Measurements from ENCODE around the gene CFAP20. TPM values are rescaled to one million over a fixed set of nuclear protein-coding genes. Genes with fewer than 3 reads are reported as not detected.

The CFAP20 gene
- polyA plus RNA-seq, 3 donors: 17.3 to 24.0 (median 18.8) TPM

GRCh38 chr16:58121132-58121531 is 8.0 kb downstream of the CFAP20 start:
- peaks cover 15% of the 10 kb centered on the region for H3K4me1 Mint-ChIP-seq
- H3K27me3 Mint-ChIP-seq (ENCODE audit: low read depth in 3 of 3): no peaks in the 10 kb centered on the region
- H3K79me2 ChIP-seq (ENCODE audit: insufficient read depth, low read length): peaks cover 88% of the 10 kb centered on the region
- H3K9ac ChIP-seq (ENCODE audit: insufficient read depth, low read length, poor library complexity, severe bottlenecking): no peak overlapping the region
- no peak overlapping the region for H3K4me3 Mint-ChIP-seq
- WGBS (ENCODE audit: insufficient coverage): 92% methylated on average over 2 of the region's 6 CpGs
- H3K4me1 ChIP-seq (ENCODE audit: control insufficient read depth in 1 of 2, insufficient read depth in 2 of 2, low read length in 2 of 2): no peaks in the 10 kb centered on the region
- no peak for DNase-seq
- H3K36me3 ChIP-seq (replicated peaks in 1 of 2; ENCODE audit: control insufficient read depth in 1 of 2, insufficient read depth in 2 of 2, low read length in 2 of 2): peaks cover 9 to 10% of the 10 kb centered on the region in 2 donors
- no peaks in the 10 kb centered on the region for H3K27me3 ChIP-seq (ENCODE audit: control insufficient read depth in 2 of 2, insufficient read depth in 2 of 2, low read length in 2 of 2)
- no peak overlapping the region for H2AFZ ChIP-seq (ENCODE audit: insufficient read depth, low read depth, low read length, poor library complexity, severe bottlenecking)
- H3K27ac ChIP-seq (ENCODE audit: low read depth in 1 of 2, low read length in 2 of 2): no peak overlapping the region
- H3K27ac Mint-ChIP-seq: no peak overlapping the region
- no peaks in the 10 kb centered on the region for H3K9me3 Mint-ChIP-seq
- H4K20me1 ChIP-seq (ENCODE audit: insufficient read depth, low read length): peaks cover 47% of the 10 kb centered on the region
- intact Hi-C loops (cut with micrococcal nuclease): loop anchor here (10.0 kb wide), 2 partner anchors 106 to 386 kb away; partner anchors contain the start of gene KATNB1 (in 1 of the 2)
- no peaks in the 10 kb centered on the region for H3K9me3 ChIP-seq (replicated peaks in 1 of 2; ENCODE audit: control insufficient read depth in 1 of 2, insufficient read depth in 1 of 2, low read length in 2 of 2)
- H3K4me3 ChIP-seq (replicated peaks in 1 of 3; ENCODE audit: low read depth in 2 of 3, low read length in 3 of 3): no peak overlapping the region
- H3K36me3 Mint-ChIP-seq: peaks cover 7 to 10% of the 10 kb centered on the region in 2 donors
- no peak for TF ChIP-seq CTCF (IDR thresholded peaks at IDR 0.05)
- no peak overlapping the region for H3K4me2 ChIP-seq (replicated peaks; ENCODE audit: extremely low read depth, low read length, poor library complexity, severe bottlenecking)

- H3K4me3 ChIP-seq (replicated peaks in 1 of 3; ENCODE audit: low read depth in 2 of 3, low read length in 3 of 3): no peak overlapping the region
- H3K9me3 ChIP-seq (replicated peaks in 1 of 2; ENCODE audit: control insufficient read depth in 1 of 2, insufficient read depth in 1 of 2, low read length in 2 of 2): no peaks in the 10 kb centered on the region
- DNase-seq: no peak
- no peaks in the 10 kb centered on the region for H3K9me3 Mint-ChIP-seq
- peaks cover 39% of the 10 kb centered on the region for H4K20me1 ChIP-seq (ENCODE audit: insufficient read depth, low read length)
- no peak for TF ChIP-seq CTCF (IDR thresholded peaks at IDR 0.05)
- H3K4me3 Mint-ChIP-seq: no peak overlapping the region
- peaks cover 15 to 19% of the 10 kb centered on the region in 2 donors for H3K36me3 Mint-ChIP-seq
- H3K79me2 ChIP-seq (ENCODE audit: insufficient read depth, low read length): peaks cover 79% of the 10 kb centered on the region
- intact Hi-C loops (cut with micrococcal nuclease): loop anchor here (10.0 kb wide), 2 partner anchors 105 to 385 kb away; partner anchors contain the start of gene KATNB1 (in 1 of the 2)
- no peak overlapping the region for H3K27ac Mint-ChIP-seq
- H2AFZ ChIP-seq (ENCODE audit: insufficient read depth, low read depth, low read length, poor library complexity, severe bottlenecking): no peak overlapping the region
- no peaks in the 10 kb centered on the region for H3K27me3 ChIP-seq (ENCODE audit: control insufficient read depth in 2 of 2, insufficient read depth in 2 of 2, low read length in 2 of 2)
- no peaks in the 10 kb centered on the region for H3K27me3 Mint-ChIP-seq (ENCODE audit: low read depth in 3 of 3)
- WGBS (ENCODE audit: insufficient coverage): no CpG with 5 or more reads among the region's 3 CpGs
- no peaks in the 10 kb centered on the region for H3K4me1 ChIP-seq (ENCODE audit: control insufficient read depth in 1 of 2, insufficient read depth in 2 of 2, low read length in 2 of 2)
- no peak overlapping the region for H3K4me2 ChIP-seq (replicated peaks; ENCODE audit: extremely low read depth, low read length, poor library complexity, severe bottlenecking)
- no peak overlapping the region for H3K27ac ChIP-seq (ENCODE audit: low read depth in 1 of 2, low read length in 2 of 2)
- H3K36me3 ChIP-seq (replicated peaks in 1 of 2; ENCODE audit: control insufficient read depth in 1 of 2, insufficient read depth in 2 of 2, low read length in 2 of 2): peaks cover 17 to 19% of the 10 kb centered on the region in 2 donors
- H3K4me1 Mint-ChIP-seq: peaks cover 11% of the 10 kb centered on the region
- no peak overlapping the region for H3K9ac ChIP-seq (ENCODE audit: insufficient read depth, low read length, poor library complexity, severe bottlenecking)
These were observed 8.9 kb downstream of the CFAP20 start for GRCh38 chr16:58120234-58120633.

All from CD14-positive monocyte (primary cell).